Smooth muscle cell (in vitro differentiated cells): ENCODE measurements around the gene EVX1. TPM values are rescaled to one million over a fixed set of nuclear protein-coding genes. Genes with fewer than 3 reads are reported as not detected.

ENCODE experiments used
- DNase-seq: peaks from one replicate; lab custom pipeline; 2025; ENCODE audit not compliant: unreplicated experiment; lab: John Stamatoyannopoulos, UW
- H2AFZ ChIP-seq: fragments of 200-600 bp; sonication (generic); 2 replicates; pipeline ENCODE4 v1.6.0; 2016; ENCODE audit warnings: antibody characterized with exemption, low read depth, mild to moderate bottlenecking
- H3F3A ChIP-seq: fragments of 200-600 bp; sonication (generic); 2 replicates; pipeline ENCODE4 v1.6.0; 2017; ENCODE audit warnings: antibody characterized with exemption, low read depth
- H3K27ac ChIP-seq: fragments of 200-600 bp; sonication (generic); 2 replicates; pipeline ENCODE4 v1.5.1; 2016; ENCODE audit warnings: low read depth, mild to moderate bottlenecking
- H3K27me3 ChIP-seq: fragments of 200-600 bp; sonication (generic); 2 replicates; pipeline ENCODE4 v1.6.1; 2016; ENCODE audit warnings: low read depth, mild to moderate bottlenecking
- H3K36me3 ChIP-seq: fragments of 200-600 bp; sonication (generic); 2 replicates; pipeline ENCODE4 v1.5.1; 2016; ENCODE audit warnings: low read depth
- H3K4me1 ChIP-seq: fragments of 200-600 bp; sonication (generic); 2 replicates; pipeline ENCODE4 v1.5.1; 2016; ENCODE audit warnings: low read depth
- H3K4me2 ChIP-seq: fragments of 200-600 bp; sonication (generic); 2 replicates; pipeline ENCODE4 v1.6.0; 2016; ENCODE audit warnings: mild to moderate bottlenecking
- H3K4me3 ChIP-seq: fragments of 200-600 bp; sonication (generic); 2 replicates; pipeline ENCODE4 v1.5.1; 2016; ENCODE audit warnings: mild to moderate bottlenecking
- H3K79me2 ChIP-seq: fragments of 200-600 bp; sonication (generic); 2 replicates; pipeline ENCODE4 v1.6.0; 2016; ENCODE audit warnings: low read depth, mild to moderate bottlenecking
- H3K9ac ChIP-seq: fragments of 200-600 bp; sonication (generic); 2 replicates; pipeline ENCODE4 v1.6.0; 2016; ENCODE audit warnings: low read depth
- H3K9me3 ChIP-seq: fragments of 200-600 bp; sonication (generic); replicated peaks from 2 replicates; pipeline ENCODE4 v1.5.1; 2016; ENCODE audit warnings: low read depth
- H4K20me1 ChIP-seq: fragments of 200-600 bp; sonication (generic); 2 replicates; pipeline ENCODE4 v1.6.0; 2016; ENCODE audit warnings: low read depth
- CTCF ChIP-seq: fragments of 200-600 bp; sonication (generic); IDR thresholded peaks from 2 replicates; pipeline ENCODE4 v1.5.1; 2017; ENCODE audit warnings: borderline replicate concordance, mild to moderate bottlenecking, antibody characterized with exemption; ENCODE audit not compliant: insufficient read depth, poor library complexity, severe bottlenecking
- WGBS: methylation state at CpG from one replicate; pipeline ENCODE4 v1.1.7; 2016; ENCODE audit warnings: low lambda C conversion rate; 5-methylcytosine and 5-hydroxymethylcytosine counted together
- polyA plus RNA-seq: library from polyadenylated mRNA; unstranded; fragments of >200 nt; fragmentation: Nextera tagmentation; extraction: Ambion mirVana; gene quantifications from 2 replicates; pipeline ENCODE4 v1.2.1, GENCODE V29; 2016
- total RNA-seq: library from RNA; depleted of rRNA; stranded (reverse); fragments of >200 nt; gene quantifications from 2 replicates; pipeline ENCODE4 v1.2.3, GENCODE V29; 2014

Gene EVX1
- 0.18 and 0.36 TPM in 2 replicates for total RNA-seq
- 2.0 and 2.6 TPM in 2 replicates for polyA plus RNA-seq

DNA sequence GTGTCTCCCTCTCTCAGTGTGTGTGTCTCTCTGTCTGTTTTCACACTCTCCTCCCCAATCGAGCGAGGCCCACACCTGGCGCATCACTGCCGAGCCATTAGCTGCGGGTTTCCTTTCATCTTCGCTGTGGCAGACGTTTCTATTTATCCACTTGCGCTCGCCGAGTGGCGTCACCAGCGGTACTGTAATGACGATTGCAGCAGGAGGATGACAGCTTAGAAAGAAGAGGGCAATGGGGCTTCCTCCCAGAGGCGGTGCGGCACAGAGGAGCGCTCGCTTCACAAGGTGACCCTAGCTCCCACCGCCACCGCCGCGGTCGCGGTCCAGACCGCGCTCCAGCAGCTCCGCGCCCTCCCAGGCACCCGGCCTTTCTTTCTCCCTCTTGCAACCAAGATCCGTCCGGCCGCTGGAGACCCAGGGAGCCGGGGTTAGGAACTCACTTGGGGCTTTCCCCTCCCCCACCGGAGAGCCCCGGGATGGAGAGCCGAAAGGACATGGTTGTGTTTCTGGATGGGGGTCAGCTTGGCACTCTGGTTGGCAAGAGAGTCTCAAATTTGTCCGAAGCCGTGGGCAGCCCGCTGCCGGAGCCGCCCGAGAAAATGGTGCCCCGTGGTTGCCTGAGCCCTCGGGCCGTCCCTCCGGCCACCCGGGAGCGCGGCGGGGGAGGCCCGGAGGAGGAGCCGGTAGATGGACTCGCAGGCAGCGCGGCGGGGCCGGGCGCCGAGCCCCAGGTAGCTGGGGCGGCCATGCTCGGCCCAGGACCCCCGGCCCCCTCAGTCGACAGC lies at the start of gene EVX1:
Gene EVX1, plus strand, starts transcription at position 248 of the 785 bp plus-strand sequence. Its CDS starts 229 bp downstream, at position 477.
- Histone ChIP-seq H3K9me3 (no peaks in the 10 kb centered on the region), H3K4me2 (peak within 1 kb of the TSS; percentile 97), H3K4me1 (peaks cover 44% of the 10 kb centered on the region), H3K36me3 (no peaks in the 10 kb centered on the region), H3K27ac (no peak within 1 kb of the TSS), H3K27me3 (peaks cover 54% of the 10 kb centered on the region), H4K20me1 (no peaks in the 10 kb centered on the region), H2AFZ (peak within 1 kb of the TSS; percentile 94), H3K4me3 (peak within 1 kb of the TSS; percentile 72), H3F3A (peaks cover 15% of the 10 kb centered on the region), H3K9ac (peak within 1 kb of the TSS; percentile 44), H3K79me2 (peaks cover 37% of the 10 kb centered on the region)
- under 1% methylated on average over 61 of the region's 62 CpGs for WGBS
- no peak for TF ChIP-seq CTCF
- DNase-seq = no peak

DNA sequence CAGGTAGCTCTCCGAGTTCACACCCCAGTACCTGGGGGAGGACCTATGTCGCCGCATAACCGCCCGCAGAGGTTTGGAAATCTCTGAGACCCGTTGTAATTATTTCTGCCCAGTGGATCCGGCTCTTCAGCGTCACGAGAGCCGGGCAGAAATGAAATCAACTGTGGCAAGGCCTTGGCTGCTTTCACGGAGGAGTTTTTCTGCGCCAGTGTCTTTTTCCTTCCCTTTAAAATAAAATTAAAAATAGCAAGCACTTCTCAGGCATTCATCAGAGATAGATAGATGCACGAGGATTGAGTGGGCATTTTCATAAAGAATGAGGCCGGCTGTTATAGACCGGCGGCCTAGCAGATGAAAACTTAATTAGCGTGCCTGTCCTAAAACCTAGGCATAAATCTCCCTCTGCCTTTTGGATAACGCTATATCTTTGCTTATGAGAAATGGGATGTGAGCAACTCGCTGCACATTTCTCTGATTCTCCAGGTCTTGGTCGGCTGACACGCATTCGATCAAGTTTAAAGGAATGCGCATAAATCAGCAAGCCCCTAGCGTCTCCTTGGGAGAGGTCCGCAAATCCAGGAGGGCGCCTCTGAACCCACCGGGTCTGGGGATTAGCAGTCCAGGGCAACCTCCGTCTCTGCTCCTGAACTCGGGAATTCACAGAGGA lies 49.1 kb upstream of the EVX1 start:
- Histone ChIP-seq H3K9ac (peak overlapping the region; percentile 66), H3K9me3 (no peaks in the 10 kb centered on the region), H3F3A (peaks cover 5% of the 10 kb centered on the region), H4K20me1 (peaks cover 36% of the 10 kb centered on the region), H3K27me3 (no peaks in the 10 kb centered on the region), H3K4me1 (no peaks in the 10 kb centered on the region), H3K4me3 (peak overlapping the region; percentile 67), H3K36me3 (no peaks in the 10 kb centered on the region), H3K79me2 (peaks cover 100% of the 10 kb centered on the region), H3K4me2 (peak overlapping the region; percentile 89), H2AFZ (peak overlapping the region; percentile 6), H3K27ac (peak overlapping the region; percentile 87)
- no peak for TF ChIP-seq CTCF
- 14% methylated on average over 29 of the region's 29 CpGs for WGBS
- DNase-seq = no peak

DNA sequence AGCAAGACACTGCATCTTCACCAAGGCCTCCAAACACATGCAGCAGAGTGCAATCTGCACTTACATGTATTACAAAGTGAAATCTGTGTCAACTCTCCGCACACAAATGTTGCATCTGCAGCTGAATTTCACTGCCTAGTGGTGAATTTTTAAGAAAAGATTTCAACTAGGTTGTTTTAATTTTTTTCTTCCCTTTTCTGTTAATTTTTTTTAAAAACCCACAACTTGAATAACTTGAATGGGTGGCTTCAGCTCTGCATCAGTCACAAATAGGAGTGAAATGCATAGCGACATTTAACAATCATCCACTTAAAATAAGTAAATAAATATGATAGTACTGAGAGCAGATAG lies 48.6 kb upstream of the EVX1 start:
- H3K4me2 ChIP-seq = peak overlapping the region; percentile 89
- no peaks in the 10 kb centered on the region for H3K27me3 ChIP-seq
- peak overlapping the region; percentile 87 for H3K27ac ChIP-seq
- H3K36me3 ChIP-seq = no peaks in the 10 kb centered on the region
- peak overlapping the region; percentile 6 for H2AFZ ChIP-seq
- 27% methylated on average over 2 of the region's 2 CpGs for WGBS
- peak overlapping the region; percentile 67 for H3K4me3 ChIP-seq
- peak overlapping the region; percentile 66 for H3K9ac ChIP-seq
- peaks cover 100% of the 10 kb centered on the region for H3K79me2 ChIP-seq
- H3F3A ChIP-seq = peaks cover 5% of the 10 kb centered on the region
- H3K9me3 ChIP-seq = no peaks in the 10 kb centered on the region
- peaks cover 41% of the 10 kb centered on the region for H4K20me1 ChIP-seq
- TF ChIP-seq CTCF = no peak
- DNase-seq = no peak
- no peaks in the 10 kb centered on the region for H3K4me1 ChIP-seq
